GM12892 (cell line): ENCODE results near the gene CCDC88C.

Experiments
- POLR2A ChIP-seq: IDR thresholded peaks from 2 replicates; pipeline ENCODE4 v1.6.1; 2011; ENCODE audit warnings: low read depth, low read length, control low read depth
- POLR2AphosphoS5 ChIP-seq: IDR thresholded peaks from 2 replicates; pipeline ENCODE4 v1.6.1; 2011; ENCODE audit warnings: low read depth, low read length, control low read depth
- TAF1 ChIP-seq: IDR thresholded peaks from 2 replicates; pipeline ENCODE4 v1.6.1; 2011; ENCODE audit warnings: low read depth, mild to moderate bottlenecking, control low read depth, low read length, borderline replicate concordance

GRCh38 chr14:91331721-91332120 is 85.9 kb downstream of the CCDC88C start:
- TF ChIP-seq POLR2A (0 out of 2 replicates have a peak, but pooled peaks have one; percentile 6), POLR2AphosphoS5 (no peak), TAF1 (no peak)
